Neural cell (in vitro differentiated cells): ENCODE results near the gene FCRLA. TPM values are rescaled to one million over a fixed set of nuclear protein-coding genes. Genes with fewer than 3 reads are reported as not detected.

Experiments
- H2AFZ ChIP-seq: fragments of 200-600, 300-800 bp; sonication (generic), shearing (Covaris generic); 2 replicates; pipeline ENCODE4 v1.6.0; 2014; ENCODE audit warnings: low read depth, mild to moderate bottlenecking, antibody characterized with exemption, low read length, moderate library complexity
- H3F3A ChIP-seq: fragments of 200-600 bp; shearing (Covaris generic); 2 replicates; pipeline ENCODE4 v1.6.1; 2016; ENCODE audit warnings: mild to moderate bottlenecking, moderate library complexity, mixed read lengths, antibody characterized with exemption, low read length; ENCODE audit not compliant: insufficient read depth, poor library complexity, severe bottlenecking
- H3K27ac ChIP-seq: fragments of 200-600, 300-800 bp; sonication (generic), shearing (Covaris generic); 2 replicates; pipeline ENCODE4 v1.5.1; 2014; ENCODE audit warnings: mild to moderate bottlenecking, low read length, moderate library complexity
- H3K27me3 ChIP-seq: fragments of 300-800, 200-600 bp; sonication (generic), shearing (Covaris generic); 2 replicates; pipeline ENCODE4 v1.6.0; 2014; ENCODE audit warnings: mild to moderate bottlenecking, low read depth, low read length, moderate library complexity; ENCODE audit not compliant: insufficient read depth
- H3K36me3 ChIP-seq: fragments of 300-800, 200-600 bp; sonication (generic), shearing (Covaris generic); 2 replicates; pipeline ENCODE4 v1.5.1; 2014; ENCODE audit warnings: mild to moderate bottlenecking, antibody characterized with exemption, low read length, moderate library complexity; ENCODE audit not compliant: insufficient read depth
- H3K4me2 ChIP-seq: fragments of 300-800, 200-600 bp; sonication (generic), shearing (Covaris generic); 2 replicates; pipeline ENCODE4 v1.6.0; 2014; ENCODE audit warnings: mild to moderate bottlenecking, low read length
- H3K4me3 ChIP-seq: fragments of 300-800, 200-600 bp; sonication (generic), shearing (Covaris generic); 2 replicates; pipeline ENCODE4 v1.5.1; 2014; ENCODE audit warnings: mild to moderate bottlenecking, low read length, moderate library complexity
- H3K79me2 ChIP-seq: fragments of 200-600 bp; shearing (Covaris generic); replicated peaks from 2 replicates; pipeline ENCODE4 v1.6.0; 2014; ENCODE audit warnings: mild to moderate bottlenecking, low read length, moderate library complexity; ENCODE audit not compliant: insufficient read depth
- H3K9ac ChIP-seq: fragments of 300-800, 200-600 bp; sonication (generic), shearing (Covaris generic); 2 replicates; pipeline ENCODE4 v1.6.1; 2016; ENCODE audit warnings: mild to moderate bottlenecking, low read length, mixed read lengths
- H3K9me2 ChIP-seq: fragments of 200-600 bp; shearing (Covaris generic); 2 replicates; pipeline ENCODE4 v1.6.1; 2016; ENCODE audit warnings: mild to moderate bottlenecking, low read length, mixed read lengths; ENCODE audit not compliant: insufficient read depth
- H3K9me3 ChIP-seq: fragments of 200-600, 300-800 bp; sonication (generic), shearing (Covaris generic); 2 replicates; pipeline ENCODE4 v1.6.1; 2016; ENCODE audit warnings: mild to moderate bottlenecking, mixed run types, low read length, moderate library complexity, mixed read lengths
- H4K20me1 ChIP-seq: fragments of 200-600 bp; shearing (Covaris generic); 2 replicates; pipeline ENCODE4 v1.6.1; 2016; ENCODE audit warnings: mild to moderate bottlenecking, mixed run types; ENCODE audit not compliant: insufficient read depth
- EP300 ChIP-seq: fragments of 450-650 bp; conservative IDR thresholded peaks from 2 replicates; pipeline ENCODE4 v1.6.1; 2014; ENCODE audit warnings: antibody characterized with exemption, mild to moderate bottlenecking, moderate library complexity; ENCODE audit not compliant: poor library complexity, severe bottlenecking
- MXI1 ChIP-seq: fragments of 450-650 bp; conservative IDR thresholded peaks from 2 replicates; pipeline ENCODE4 v1.6.1; 2014; ENCODE audit warnings: antibody characterized with exemption, mild to moderate bottlenecking; ENCODE audit not compliant: poor library complexity, severe bottlenecking
- POLR2AphosphoS5 ChIP-seq: IDR thresholded peaks from 2 replicates; pipeline ENCODE4 v1.6.1; 2012
- polyA plus RNA-seq: library from polyadenylated mRNA; depleted of rRNA; stranded (reverse); fragments of >200 nt; gene quantifications from 2 replicates; pipeline ENCODE4 v1.2.3, GENCODE V29; 2014
- small RNA-seq, 3 experiments: library from RNA; depleted of rRNA; stranded (forward); fragments of <200 nt; gene quantifications; one replicate each; pipeline ENCODE3, GENCODE V24; 2012
- TF ChIP-seq, protein P1 (sequence below): IDR thresholded peaks from 2 replicates; pipeline ENCODE4 v1.6.1; 2012; ENCODE audit warnings: borderline replicate concordance

Gene FCRLA
- polyA plus RNA-seq, 1 donor from 2014 or later, result not detected

DNA sequence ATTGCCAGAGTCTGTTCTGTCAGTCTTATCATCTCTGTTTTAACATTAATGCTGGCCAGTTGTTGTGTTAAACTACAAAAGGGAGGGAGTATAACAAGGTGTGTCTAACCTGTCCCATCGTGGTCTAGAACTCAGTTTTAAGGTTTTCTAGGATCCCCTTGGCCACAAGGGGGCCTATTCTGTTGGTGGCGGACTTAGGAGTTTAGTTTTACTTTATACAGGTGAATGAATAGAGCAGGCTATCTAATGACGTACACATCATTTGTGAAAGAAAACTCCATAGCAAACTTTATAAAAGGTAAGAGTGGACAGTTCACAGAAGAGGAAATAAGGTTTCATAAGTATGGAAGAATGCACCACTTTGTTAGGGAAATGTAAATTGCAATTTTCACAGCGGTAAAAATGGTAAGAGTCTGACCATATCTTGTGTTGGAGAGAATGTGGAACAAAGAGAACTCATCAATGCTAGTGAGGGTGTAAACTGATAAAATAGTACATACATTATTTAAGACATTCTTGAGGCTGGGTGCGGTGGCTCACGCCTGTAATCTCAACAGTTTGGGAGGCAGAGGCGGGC, 56.6 kb downstream of the FCRLA start:
- Histone ChIP-seq H3K9me2 (no peaks in the 10 kb centered on the region), H3K9ac (no peak overlapping the region), H3F3A (no peaks in the 10 kb centered on the region), H4K20me1 (no peaks in the 10 kb centered on the region), H3K27ac (no peak overlapping the region), H3K36me3 (no peaks in the 10 kb centered on the region), H3K4me3 (no peak overlapping the region), H3K79me2 (peaks cover 23% of the 10 kb centered on the region), H3K9me3 (no peaks in the 10 kb centered on the region), H2AFZ (no peak overlapping the region), H3K27me3 (no peaks in the 10 kb centered on the region), H3K4me2 (no peak overlapping the region)
- TF ChIP-seq POLR2AphosphoS5, result no peak
- TF ChIP-seq MXI1, result no peak
- no peak for TF ChIP-seq EP300
- TF ChIP-seq, protein P1, sequence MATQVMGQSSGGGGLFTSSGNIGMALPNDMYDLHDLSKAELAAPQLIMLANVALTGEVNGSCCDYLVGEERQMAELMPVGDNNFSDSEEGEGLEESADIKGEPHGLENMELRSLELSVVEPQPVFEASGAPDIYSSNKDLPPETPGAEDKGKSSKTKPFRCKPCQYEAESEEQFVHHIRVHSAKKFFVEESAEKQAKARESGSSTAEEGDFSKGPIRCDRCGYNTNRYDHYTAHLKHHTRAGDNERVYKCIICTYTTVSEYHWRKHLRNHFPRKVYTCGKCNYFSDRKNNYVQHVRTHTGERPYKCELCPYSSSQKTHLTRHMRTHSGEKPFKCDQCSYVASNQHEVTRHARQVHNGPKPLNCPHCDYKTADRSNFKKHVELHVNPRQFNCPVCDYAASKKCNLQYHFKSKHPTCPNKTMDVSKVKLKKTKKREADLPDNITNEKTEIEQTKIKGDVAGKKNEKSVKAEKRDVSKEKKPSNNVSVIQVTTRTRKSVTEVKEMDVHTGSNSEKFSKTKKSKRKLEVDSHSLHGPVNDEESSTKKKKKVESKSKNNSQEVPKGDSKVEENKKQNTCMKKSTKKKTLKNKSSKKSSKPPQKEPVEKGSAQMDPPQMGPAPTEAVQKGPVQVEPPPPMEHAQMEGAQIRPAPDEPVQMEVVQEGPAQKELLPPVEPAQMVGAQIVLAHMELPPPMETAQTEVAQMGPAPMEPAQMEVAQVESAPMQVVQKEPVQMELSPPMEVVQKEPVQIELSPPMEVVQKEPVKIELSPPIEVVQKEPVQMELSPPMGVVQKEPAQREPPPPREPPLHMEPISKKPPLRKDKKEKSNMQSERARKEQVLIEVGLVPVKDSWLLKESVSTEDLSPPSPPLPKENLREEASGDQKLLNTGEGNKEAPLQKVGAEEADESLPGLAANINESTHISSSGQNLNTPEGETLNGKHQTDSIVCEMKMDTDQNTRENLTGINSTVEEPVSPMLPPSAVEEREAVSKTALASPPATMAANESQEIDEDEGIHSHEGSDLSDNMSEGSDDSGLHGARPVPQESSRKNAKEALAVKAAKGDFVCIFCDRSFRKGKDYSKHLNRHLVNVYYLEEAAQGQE, result no peak

Small RNA genes within 50 kb of the gene (small RNA-seq; reads per million reads assigned to genes)
- gene RF00019 (0 to 1.2 (median 0) reads per million in 3 experiments), gene RN7SL466P (0 reads per million in 3 experiments)

Other genes starting within 250 kb of the FCRLA start
- gene FCGR2A, start 201.8 kb upstream of the FCRLA start, polyA plus RNA-seq, result not detected in 2 replicates
- gene HSPA6, start 182.7 kb upstream of the FCRLA start, polyA plus RNA-seq, result 2.6 and 3.8 TPM in 2 replicates
- gene FCGR3A, start 157.4 kb upstream of the FCRLA start, polyA plus RNA-seq, result not detected in 2 replicates
- gene FCGR3B, start 76.1 kb upstream of the FCRLA start, polyA plus RNA-seq, result not detected in 2 replicates
- not detected in 2 replicates for gene FCGR2B, start 44.1 kb upstream of the FCRLA start, polyA plus RNA-seq
- gene FCRLB, start 14.3 kb downstream of the FCRLA start, polyA plus RNA-seq, result 0.45 and 0.70 TPM in 2 replicates
- gene DUSP12, start 42.6 kb downstream of the FCRLA start, polyA plus RNA-seq, result 183 and 209 TPM in 2 replicates
- gene ATF6, start 59.1 kb downstream of the FCRLA start, polyA plus RNA-seq, result 15.4 and 16.6 TPM in 2 replicates